Left cardiac atrium (tissue), 4 donors: ENCODE data around the gene HAPLN2. TPM values are rescaled to one million over a fixed set of nuclear protein-coding genes. Genes with fewer than 3 reads are reported as not detected.

Source experiments
- ATAC-seq, 2 donors: fragments of 200-7000 bp; cut with Tn5 transposase; one replicate each; pipeline ENCODE4 v1.9.1; 2020; ENCODE audit warnings: mild to moderate bottlenecking in 2 of 2, moderate library complexity in 2 of 2
- DNase-seq: peaks from one replicate; pipeline ENCODE4 v3.0.0-alpha.2; 2020
- intact Hi-C, 2 donors: fragments of 100-400 bp; cut with DNase I; formaldehyde crosslinking; loops; one replicate each; pipeline versions ENCODE4 v1.14.1 to v1.15.1; 2022 to 2023
- total RNA-seq, 2 donors: library from RNA; stranded (reverse); fragmentation: NEBNext Ultra II Directional; extraction: Animal tissue kit (Norgen Biotek cat#: 25700); gene quantifications; one replicate each; pipeline ENCODE4 v1.2.1, GENCODE V29; 2021
- donor health status: DM: no; HTN: yes; CAD: no.
- donor health status: DM: no; HTN: yes; CAD: no; lungs with severe emphysema.
- donor health status: DM: yes; HTN: yes; CAD: no.
- donor health status: Dilated cardiomyopathy.

HAPLN2 gene
- total RNA-seq, 2 donors from 2014 or later = 1.3 to 1.9 TPM

DNA sequence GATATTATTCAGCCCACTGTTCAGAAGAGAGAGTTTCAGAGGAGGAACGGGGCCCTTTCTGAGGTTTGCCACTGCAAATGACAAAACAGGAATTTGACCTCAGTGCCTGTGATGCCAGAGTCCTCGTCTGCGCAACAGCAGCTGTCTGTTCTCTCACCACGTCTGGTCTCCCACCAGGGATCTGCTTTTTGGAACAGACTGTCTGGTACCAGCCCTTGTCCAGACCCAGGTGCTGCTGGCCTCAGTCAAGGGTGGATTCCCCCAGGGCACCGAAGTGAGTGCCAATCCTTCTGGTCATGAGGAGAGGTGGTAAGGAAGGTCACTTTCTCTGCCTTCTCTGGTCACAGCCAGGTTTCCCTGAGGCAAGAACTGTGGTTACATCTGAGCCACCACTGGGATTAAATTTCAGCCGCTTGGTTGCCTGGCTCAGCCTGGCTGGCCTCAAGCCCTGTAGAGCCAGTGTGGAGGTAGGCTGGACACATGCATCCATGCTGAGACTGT, 20.4 kb downstream of the HAPLN2 start:
- no peak for ATAC-seq
- DNase-seq = no peak
- intact Hi-C loops = no loop called here

DNA sequence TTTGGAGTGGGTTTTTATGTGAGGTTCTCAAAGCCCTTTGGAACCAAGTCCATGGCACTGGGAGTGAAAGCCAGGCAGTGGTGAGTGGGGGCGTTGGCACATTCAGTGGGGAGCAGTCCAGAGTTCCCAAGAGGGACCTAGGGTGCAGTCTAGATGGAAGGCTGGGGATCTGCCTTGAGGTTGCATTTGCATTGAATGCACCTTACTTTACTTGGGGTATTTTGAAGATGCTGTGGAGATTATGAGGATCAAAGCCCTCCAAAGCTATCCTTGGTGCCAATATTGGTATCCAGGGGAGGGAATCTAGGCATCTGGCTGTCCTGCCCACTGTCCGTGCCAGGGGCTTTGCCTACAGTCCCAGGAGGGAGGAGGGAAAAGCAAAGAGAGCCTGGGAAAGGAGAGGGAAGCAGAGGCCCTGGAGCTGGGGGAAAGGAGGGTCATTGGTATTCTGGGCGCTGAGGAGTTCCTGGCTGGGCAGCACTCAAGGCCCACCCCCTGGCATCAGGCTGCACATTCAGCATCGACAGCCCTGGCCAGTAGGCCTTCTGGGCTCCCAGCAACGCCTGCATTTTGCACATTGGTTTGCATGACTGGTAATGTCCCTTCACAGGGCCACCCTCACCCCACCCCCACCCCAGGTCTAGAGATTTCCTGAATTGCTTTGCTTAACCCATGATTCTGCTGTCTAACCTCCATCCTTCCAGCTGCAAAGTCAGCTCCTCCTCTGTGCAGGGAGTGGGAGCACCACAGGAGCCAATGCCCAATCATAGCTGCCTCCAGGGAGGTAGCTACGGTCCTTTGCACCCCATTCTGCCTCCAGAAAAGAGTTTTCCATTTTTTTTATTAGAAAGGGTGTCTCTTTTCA, 21.9 kb downstream of the HAPLN2 start:
- DNase-seq = no peak
- intact Hi-C loops = no loop called here
- no peak for ATAC-seq

GRCh38 chr1:156641761-156642264, 22.6 kb downstream of the HAPLN2 start, which contains the start of gene BCAN:
Gene BCAN, plus strand, starts transcription at chr1:156642117. Its CDS starts 3,938 bp downstream, at chr1:156646055.
- no peak for DNase-seq
- ATAC-seq = peak; percentile 73 to 78
- intact Hi-C loops = no loop called here

- intact Hi-C loops = no loop called here
- DNase-seq = no peak
- ATAC-seq = peak; percentile 12 to 18
Measured at GRCh38 chr1:156642265-156643048, 23.2 kb downstream of the HAPLN2 start.

- DNase-seq = no peak
- ATAC-seq = no peak
- intact Hi-C loops = no loop called here
Measured at GRCh38 chr1:156643049-156643777, 24.0 kb downstream of the HAPLN2 start.

DNA sequence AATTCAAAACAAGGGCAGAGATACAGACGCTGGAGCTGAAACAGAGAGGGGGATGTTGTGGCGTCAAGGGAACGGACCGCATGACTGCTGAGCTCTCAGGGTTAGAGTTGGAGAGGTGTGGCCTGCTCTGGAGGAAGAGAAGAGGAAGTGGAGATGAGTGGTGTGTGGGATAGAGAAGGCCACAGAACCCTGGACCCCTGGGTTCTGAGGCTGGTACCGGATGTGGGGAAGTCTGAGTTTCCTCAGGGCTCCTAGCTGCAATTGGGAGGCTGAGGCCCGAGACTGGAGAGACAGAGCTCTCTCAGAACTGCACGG, 24.5 kb downstream of the HAPLN2 start:
- ATAC-seq (no peak), DNase-seq (no peak)
- intact Hi-C loops = no loop called here

GRCh38 chr1:156644146-156644545, 24.9 kb downstream of the HAPLN2 start:
- DNase-seq (no peak), ATAC-seq (no peak)
- intact Hi-C loops = no loop called here

- no peak for ATAC-seq
- no peak for DNase-seq
- intact Hi-C loops = loop anchor here in 1 of 2 donors (5.0 kb wide), 1 partner anchor 38 kb away; no protein-coding TSS in a partner anchor
Measured at GRCh38 chr1:156644640-156645039, 25.4 kb downstream of the HAPLN2 start.

DNA sequence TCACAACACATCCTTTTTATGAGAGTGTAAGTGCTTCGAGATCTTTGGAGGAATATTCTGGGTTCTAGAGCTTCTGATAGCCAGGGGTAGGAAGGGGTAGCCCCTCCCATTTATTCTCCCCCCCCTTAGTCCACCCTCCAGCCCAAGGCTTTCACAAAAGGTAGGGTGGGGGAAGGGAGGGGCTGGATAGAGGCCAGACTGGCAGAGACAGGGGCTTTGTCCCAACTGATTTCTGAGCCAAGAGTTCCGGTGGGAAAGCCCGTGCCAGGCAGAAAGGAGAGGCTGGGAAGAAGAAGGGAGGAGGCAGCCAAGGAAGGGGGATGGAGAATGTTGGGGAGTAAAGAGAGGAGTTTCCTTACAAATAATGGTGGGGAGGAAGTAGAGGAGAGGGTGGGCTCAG, 25.8 kb downstream of the HAPLN2 start:
- intact Hi-C loops = loop anchor here in 1 of 2 donors (5.0 kb wide), 1 partner anchor 37 kb away; no protein-coding TSS in a partner anchor
- ATAC-seq (no peak), DNase-seq (no peak)

DNA sequence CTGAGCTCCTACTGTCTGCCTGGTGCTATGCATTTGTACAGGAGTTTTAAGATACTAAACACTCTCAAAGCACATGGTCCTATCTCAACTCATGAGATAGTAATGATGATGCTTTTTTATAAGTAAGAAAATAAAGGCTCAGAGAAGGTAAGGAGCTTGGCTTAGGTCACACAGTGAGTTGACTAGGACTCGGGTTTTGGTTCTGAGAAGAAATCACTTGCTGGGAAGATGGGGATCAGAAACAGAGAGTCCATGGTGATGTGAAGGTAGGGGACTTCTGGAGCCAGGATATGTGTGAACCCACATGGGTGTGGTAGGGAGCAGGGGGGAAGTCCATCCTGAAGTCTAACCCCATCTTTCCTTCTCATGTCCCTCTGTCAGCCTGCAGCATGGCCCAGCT, 26.5 kb downstream of the HAPLN2 start:
- intact Hi-C loops = loop anchor here in 1 of 2 donors (5.0 kb wide), 1 partner anchor 37 kb away; no protein-coding TSS in a partner anchor
- ATAC-seq = no peak
- no peak for DNase-seq

- intact Hi-C loops = loop anchor here in 1 of 2 donors (5.0 kb wide), 1 partner anchor 36 kb away; no protein-coding TSS in a partner anchor
- ATAC-seq (no peak), DNase-seq (no peak)
Measured at GRCh38 chr1:156646738-156647211, 27.6 kb downstream of the HAPLN2 start.

GRCh38 chr1:156647351-156647750, 28.1 kb downstream of the HAPLN2 start:
- ATAC-seq (no peak), DNase-seq (no peak)
- intact Hi-C loops = loop anchor here in 1 of 2 donors (5.0 kb wide), 1 partner anchor 35 kb away; no protein-coding TSS in a partner anchor

GRCh38 chr1:156648496-156648895, 29.3 kb downstream of the HAPLN2 start:
- intact Hi-C loops = loop anchor here in 1 of 2 donors (5.0 kb wide), 1 partner anchor 34 kb away; no protein-coding TSS in a partner anchor
- ATAC-seq (no peak), DNase-seq (no peak)

DNA sequence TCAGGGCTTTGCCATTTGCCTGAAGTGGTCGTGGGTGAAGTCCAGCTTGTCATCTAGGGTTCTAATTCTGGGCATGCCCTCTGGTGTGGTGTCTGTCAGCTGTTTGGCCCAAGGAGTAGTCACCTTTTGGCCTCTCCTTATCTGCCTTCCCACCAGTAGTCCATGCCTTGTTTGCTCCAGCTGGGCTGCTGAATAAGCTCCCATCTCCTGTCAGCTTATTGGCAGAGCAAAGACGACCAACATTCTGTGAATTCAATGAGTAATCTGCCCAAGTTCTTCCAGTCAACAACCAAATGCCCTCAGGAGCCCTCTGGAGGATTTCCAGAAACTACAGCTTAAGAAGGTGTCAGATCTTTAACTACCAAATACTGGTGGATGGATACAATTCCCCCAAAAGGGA, 29.7 kb downstream of the HAPLN2 start:
- no peak for DNase-seq
- ATAC-seq = no peak
- intact Hi-C loops = loop anchor here in 1 of 2 donors (5.0 kb wide), 1 partner anchor 33 kb away; no protein-coding TSS in a partner anchor

DNA sequence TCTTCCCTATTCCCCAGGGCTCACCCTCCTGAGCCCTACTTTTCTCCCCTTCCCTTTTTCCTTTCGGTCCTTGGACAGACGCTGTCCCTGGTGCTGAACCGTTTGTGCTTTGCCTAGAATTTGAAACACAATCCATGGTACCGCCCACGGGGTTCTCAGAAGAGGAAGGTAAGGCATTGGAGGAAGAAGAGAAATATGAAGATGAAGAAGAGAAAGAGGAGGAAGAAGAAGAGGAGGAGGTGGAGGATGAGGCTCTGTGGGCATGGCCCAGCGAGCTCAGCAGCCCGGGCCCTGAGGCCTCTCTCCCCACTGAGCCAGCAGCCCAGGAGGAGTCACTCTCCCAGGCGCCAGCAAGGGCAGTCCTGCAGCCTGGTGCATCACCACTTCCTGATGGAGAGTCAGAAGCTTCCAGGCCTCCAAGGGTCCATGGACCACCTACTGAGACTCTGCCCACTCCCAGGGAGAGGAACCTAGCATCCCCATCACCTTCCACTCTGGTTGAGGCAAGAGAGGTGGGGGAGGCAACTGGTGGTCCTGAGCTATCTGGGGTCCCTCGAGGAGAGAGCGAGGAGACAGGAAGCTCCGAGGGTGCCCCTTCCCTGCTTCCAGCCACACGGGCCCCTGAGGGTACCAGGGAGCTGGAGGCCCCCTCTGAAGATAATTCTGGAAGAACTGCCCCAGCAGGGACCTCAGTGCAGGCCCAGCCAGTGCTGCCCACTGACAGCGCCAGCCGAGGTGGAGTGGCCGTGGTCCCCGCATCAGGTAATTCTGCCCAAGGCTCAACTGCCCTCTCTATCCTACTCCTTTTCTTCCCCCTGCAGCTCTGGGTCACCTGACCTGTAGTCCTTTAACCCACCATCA, 33.1 kb downstream of the HAPLN2 start:
- intact Hi-C loops = no loop called here
- DNase-seq = no peak
- no peak for ATAC-seq

- no peak for ATAC-seq
- intact Hi-C loops = no loop called here
- no peak for DNase-seq
Measured at GRCh38 chr1:156652992-156653355, 33.8 kb downstream of the HAPLN2 start.

DNA sequence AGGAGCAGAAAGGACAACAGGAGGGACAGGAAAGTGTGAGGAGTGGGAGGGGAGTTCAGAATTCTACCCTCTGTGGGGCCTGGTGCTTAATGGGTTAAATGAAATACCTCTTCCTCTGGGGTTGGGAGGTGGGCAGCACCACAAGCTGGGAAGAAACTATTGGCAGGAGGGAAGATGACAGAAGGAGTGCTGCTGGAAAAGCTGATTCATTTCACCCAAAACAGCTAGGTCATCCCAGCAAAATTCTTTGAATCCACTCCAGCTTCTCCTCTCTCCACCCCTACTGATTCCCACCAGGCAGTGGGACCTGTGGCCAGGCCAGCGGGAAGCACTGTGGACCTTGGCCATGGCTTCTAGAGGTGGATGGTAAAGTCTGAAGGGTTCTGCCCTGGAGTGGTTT, 35.5 kb downstream of the HAPLN2 start:
- intact Hi-C loops = no loop called here
- no peak for DNase-seq
- no peak for ATAC-seq
